GM12878 (cell line): ENCODE measurements around the gene NUP93. TPM values are rescaled to one million over a fixed set of nuclear protein-coding genes. Genes with fewer than 3 reads are reported as not detected.

Experiments used
- ATAC-seq: fragments of 200-7000 bp; cut with Tn5 transposase; 3 replicates; pipeline ENCODE4 v1.9.1; 2020; ENCODE audit warnings: mild to moderate bottlenecking, moderate library complexity
- Bru-seq: library from RNA; stranded (reverse); fragments of 400-500 nt; gene quantifications from one replicate; lab custom pipeline; 2021; lab: Mats Ljungman, UMichigan
- BruChase-seq, 2 experiments: library from RNA; stranded (reverse); fragments of 400-500 nt; gene quantifications; one replicate each; lab custom pipeline; 2021; lab: Mats Ljungman, UMichigan
- BruUV-seq: library from RNA; stranded (reverse); fragments of 400-500 nt; replicated peaks from 2 replicates; lab custom pipeline; 2021; lab: Mats Ljungman, UMichigan
- CTCF ChIA-PET: fragments of 300-600 bp; sonication (Branson Sonifier 250); formaldehyde crosslinking; extraction: SDS; loops from one replicate; lab custom pipeline; 2021; ENCODE audit warnings: inconsistent platforms; lab: Yijun Ruan, JAX
- POLR2A ChIA-PET: fragments of 350-600 bp; formaldehyde crosslinking; extraction: SDS; loops from one replicate; lab custom pipeline; 2021; ENCODE audit warnings: inconsistent platforms; lab: Charles Lee
- RAD21 ChIA-PET: fragments of 300-600 bp; sonication (Branson Sonifier 250); formaldehyde crosslinking; loops from one replicate; lab custom pipeline; 2023; ENCODE audit warnings: antibody characterized with exemption; ENCODE audit not compliant: unreplicated experiment; lab: Charles Lee
- SMC1A ChIA-PET: fragments of 300-600 bp; sonication (Branson Sonifier 250); formaldehyde crosslinking; loops from one replicate; lab custom pipeline; 2023; ENCODE audit not compliant: unreplicated experiment, uncharacterized antibody; lab: Charles Lee
- DNase-seq: peaks from one replicate; pipeline ENCODE4 v3.0.0-alpha.2; 2011; ENCODE audit warnings: low read depth, low spot score
- FAIRE-seq: peaks from 3 replicates; lab custom pipeline; 2011; peaks lifted over from hg19 to GRCh38; lab: Jason Lieb, UNC
- H2AFZ ChIP-seq: 2 replicates; pipeline ENCODE4 v1.6.0; 2011; ENCODE audit warnings: low read depth, low read length, control low read depth; ENCODE audit not compliant: control insufficient read depth
- H3K27ac ChIP-seq: 2 replicates; pipeline ENCODE4 v1.5.1; 2011; ENCODE audit warnings: control low read depth; ENCODE audit not compliant: control insufficient read depth, insufficient read depth
- H3K27me3 ChIP-seq, 2 experiments: replicated peaks in 1 of 2; 2 replicates each; pipeline versions ENCODE4 v1.6.0 to v1.6.1; 2011; ENCODE audit warnings: low read length in 1 of 2; ENCODE audit not compliant: control insufficient read depth in 2 of 2, insufficient read depth in 2 of 2
- H3K36me3 ChIP-seq, 2 experiments: 2 replicates each; pipeline ENCODE4 v1.5.1; 2011; ENCODE audit warnings: low read length in 1 of 2; ENCODE audit not compliant: control insufficient read depth in 2 of 2, insufficient read depth in 2 of 2
- H3K4me1 ChIP-seq: 2 replicates; pipeline ENCODE4 v1.6.1; 2011; ENCODE audit warnings: mild to moderate bottlenecking, low read length, moderate library complexity, mixed read lengths; ENCODE audit not compliant: control insufficient read depth, insufficient read depth
- H3K4me2 ChIP-seq: 2 replicates; pipeline ENCODE4 v1.6.0; 2011; ENCODE audit warnings: control low read depth; ENCODE audit not compliant: control insufficient read depth, insufficient read depth
- H3K4me3 ChIP-seq: fragments of 200-600 bp; sonication (generic); 2 replicates; pipeline ENCODE4 v1.5.1; 2016
- H3K79me2 ChIP-seq: 2 replicates; pipeline ENCODE4 v1.6.0; 2011; ENCODE audit warnings: low read length; ENCODE audit not compliant: control insufficient read depth, insufficient read depth
- H3K9ac ChIP-seq: 2 replicates; pipeline ENCODE4 v1.8.0; 2011; ENCODE audit warnings: low read length, control low read depth, mixed read lengths; ENCODE audit not compliant: control insufficient read depth, insufficient read depth
- H3K9me3 ChIP-seq: replicated peaks from 3 replicates; pipeline ENCODE4 v1.5.1; 2011; ENCODE audit warnings: mild to moderate bottlenecking, low read length; ENCODE audit not compliant: control insufficient read depth, insufficient read depth
- H4K20me1 ChIP-seq: 2 replicates; pipeline ENCODE4 v1.6.0; 2011; ENCODE audit not compliant: control insufficient read depth, insufficient read depth
- EZH2 ChIP-seq: IDR thresholded peaks from 2 replicates; pipeline ENCODE4 v1.6.1; 2012; ENCODE audit warnings: low read depth, mild to moderate bottlenecking, control low read depth, inconsistent platforms, low read length, borderline replicate concordance; ENCODE audit not compliant: control insufficient read depth
- FOS ChIP-seq: IDR thresholded peaks from 3 replicates; pipeline ENCODE4 v1.6.1; 2011; ENCODE audit warnings: borderline replicate concordance; ENCODE audit not compliant: insufficient read length; ENCODE audit errors: extremely low read depth
- GATAD2B ChIP-seq: fragments of 450-650 bp; conservative IDR thresholded peaks from 2 replicates; pipeline ENCODE4 v1.6.1; 2017; ENCODE audit warnings: low read depth, mild to moderate bottlenecking, moderate library complexity
- IKZF1 ChIP-seq: fragments of 450-650 bp; conservative IDR thresholded peaks from 2 replicates; pipeline ENCODE4 v1.6.1; 2017; ENCODE audit warnings: antibody characterized with exemption, mild to moderate bottlenecking
- MXI1 ChIP-seq: fragments of 150-350 bp; IDR thresholded peaks from 2 replicates; pipeline ENCODE4 v1.6.1; 2011; ENCODE audit warnings: low read depth, mild to moderate bottlenecking, inconsistent platforms, low read length, improper control_type of control experiment
- NBN ChIP-seq: fragments of 450-650 bp; IDR thresholded peaks from 2 replicates; pipeline ENCODE4 v1.6.1; 2016
- NFYB ChIP-seq: IDR thresholded peaks from 2 replicates; pipeline ENCODE4 v1.6.1; 2011; ENCODE audit warnings: low read depth, mild to moderate bottlenecking, low read length, improper control_type of control experiment, moderate library complexity; ENCODE audit not compliant: insufficient read depth
- RB1 ChIP-seq: fragments of 450-650 bp; formaldehyde crosslinking; IDR thresholded peaks from 2 replicates; pipeline ENCODE4 v1.6.1; 2017; ENCODE audit warnings: mild to moderate bottlenecking, borderline replicate concordance
- SIN3A ChIP-seq: IDR thresholded peaks from 2 replicates; pipeline ENCODE4 v1.6.1; 2012; ENCODE audit warnings: low read depth, low read length, improper control_type of control experiment
- SRF ChIP-seq, 2 experiments: IDR thresholded peaks; 2 replicates each; pipeline ENCODE4 v1.6.1; 2011; ENCODE audit warnings: low read depth in 2 of 2, low read length in 2 of 2, mild to moderate bottlenecking in 1 of 2, moderate library complexity in 1 of 2
- STAT1 ChIP-seq: fragments of 450-650 bp; conservative IDR thresholded peaks from 2 replicates; pipeline ENCODE4 v1.6.1; 2014; ENCODE audit warnings: antibody characterized with exemption, mild to moderate bottlenecking
- STAT3 ChIP-seq: IDR thresholded peaks from 2 replicates; pipeline ENCODE4 v1.6.1; 2011; ENCODE audit warnings: low read depth, low read length, improper control_type of control experiment
- YBX1 ChIP-seq: fragments of 450-650 bp; IDR thresholded peaks from 2 replicates; pipeline ENCODE4 v1.6.1; 2016; ENCODE audit warnings: antibody characterized with exemption
- ZNF217 ChIP-seq: fragments of 450-650 bp; IDR thresholded peaks from 2 replicates; pipeline ENCODE4 v1.6.1; 2017; ENCODE audit warnings: antibody characterized with exemption, mild to moderate bottlenecking
- WGBS: methylation state at CpG from one replicate; pipeline ENCODE4 v1.1.6; 2016; ENCODE audit warnings: low lambda C conversion rate; ENCODE audit not compliant: insufficient replicate concordance, insufficient coverage; ENCODE audit errors: missing lambda C conversion rate; 5-methylcytosine and 5-hydroxymethylcytosine counted together
- in situ Hi-C: fragments of 300-500 bp; cut with MboI; formaldehyde crosslinking; loops from 9 replicates; pipeline ENCODE4 v1.14.3; 2018; ENCODE audit warnings: mixed read lengths
- intact Hi-C: fragments of 100-400 bp; cut with micrococcal nuclease; formaldehyde crosslinking; loops from one replicate; pipeline ENCODE4 v1.14.2; 2022; ENCODE audit not compliant: unreplicated experiment
- long read RNA-seq, 2 experiments: library from polyadenylated mRNA; unstranded; transcript quantifications; one replicate each; pipeline ENCODE4 v2.0.0, GENCODE V29; 2019 to 2020
- polyA minus RNA-seq, 3 experiments: library from RNA; depleted of rRNA, polyadenylated mRNA; stranded (reverse); fragments of >200 nt; gene quantifications; 2 replicates each; pipeline ENCODE4 v1.2.3, GENCODE V29; 2011
- polyA plus RNA-seq, 11 experiments: library from polyadenylated mRNA; depleted of rRNA in 4 of 11; unstranded in 6 of 11; stranded (reverse) in 5 of 11; fragments of >200 nt; fragmentation: Nextera tagmentation in 4 of 11; fragmentation: Illumina TruSeq in 1 of 11; extraction: Ambion mirVana in 4 of 11; extraction: Trizol in 1 of 11; gene quantifications; 1 replicate in 1 of 11; 2 replicates in 10 of 11; pipeline versions ENCODE4 v1.2.1 to v1.2.3, GENCODE V29; 2011 to 2016; ENCODE audit warnings: inconsistent platforms in 2 of 11, missing spikeins in 2 of 11, low read depth in 1 of 11
- total RNA-seq, 4 experiments: library from RNA; depleted of rRNA in 3 of 4; stranded (reverse); fragments of >200 nt in 3 of 4; fragmentation: Illumina TruSeq in 1 of 4; extraction: Trizol in 1 of 4; gene quantifications; 2 replicates each; pipeline versions ENCODE4 v1.2.1 to v1.2.3, GENCODE V29; 2013 to 2021
- TF ChIP-seq, protein P1 (sequence below): IDR thresholded peaks from 2 replicates; pipeline ENCODE4 v1.6.1; 2012; ENCODE audit warnings: low read depth, low read length, improper control_type of control experiment

NUP93 gene
- total RNA-seq (2013; cell fraction: nucleolus; rRNA removed): 95.5 and 105 TPM in 2 replicates
- 97.0 and 102 TPM in 2 replicates for total RNA-seq (2014; rRNA removed)
- 97.2 and 103 TPM in 2 replicates for total RNA-seq (2014; rRNA removed; fragmentation: Illumina TruSeq; extraction: Trizol)
- total RNA-seq (2021): 120 and 131 TPM in 2 replicates
- polyA plus RNA-seq (2011; ENCODE audit: low read depth): 42.2 TPM
- polyA plus RNA-seq (2011; rRNA removed): 41.2 and 82.2 TPM in 2 replicates
- polyA plus RNA-seq (2011; cell fraction: cytosol; rRNA removed): 87.7 and 91.7 TPM in 2 replicates
- polyA plus RNA-seq (2011; cell fraction: nucleus; rRNA removed): 109 and 110 TPM in 2 replicates
- polyA plus RNA-seq (2012): 38.1 and 47.2 TPM in 2 replicates
- polyA plus RNA-seq (2014; fragmentation: Illumina TruSeq; extraction: Trizol): 92.3 and 93.1 TPM in 2 replicates
- polyA plus RNA-seq (2014; fragmentation: Nextera tagmentation; extraction: Ambion mirVana): 100 to 1,000 TPM in 1 of 2 experiments, 10 to 100 TPM in 1; 87.9 to 118 TPM
- 104 and 116 TPM in 2 replicates for polyA plus RNA-seq (2014; rRNA removed)
- 100 to 1,000 TPM; 151 to 175 TPM for polyA plus RNA-seq (2016; fragmentation: Nextera tagmentation; extraction: Ambion mirVana)
- polyA minus RNA-seq (2011; rRNA and poly(A)+ RNA removed): 87.6 and 109 TPM in 2 replicates
- 25.7 and 45.1 TPM in 2 replicates for polyA minus RNA-seq (2011; cell fraction: cytosol; rRNA and poly(A)+ RNA removed)
- 29.1 and 56.7 TPM in 2 replicates for polyA minus RNA-seq (2011; cell fraction: nucleus; rRNA and poly(A)+ RNA removed)
- Bru-seq, nascent RNA: percentile 74 among the genes with signal in this experiment
- BruChase-seq, experiment 1, labeled RNA remaining after a 6-hour chase: percentile 68 among the genes with signal in this experiment
- percentile 66 among the genes with signal in this experiment for BruChase-seq, experiment 2, labeled RNA remaining after a 2-hour chase
- long read RNA-seq, experiment 1, transcript NUP93-201 (22 exons, 2,741 nt): major isoform, 91 of 118 reads
- long read RNA-seq, experiment 1, partial matches to known transcripts: 15 of 118 reads
- long read RNA-seq, experiment 1, other reads (novel, unspliced or antisense): 11 of 118 reads
- long read RNA-seq, experiment 2, transcript NUP93-201 (22 exons, 2,741 nt): major isoform, 980 of 1,151 reads
- long read RNA-seq, experiment 2, partial matches to known transcripts: 88 of 1,151 reads
- long read RNA-seq, experiment 2, other reads (novel, unspliced or antisense): 82 of 1,151 reads

DNA sequence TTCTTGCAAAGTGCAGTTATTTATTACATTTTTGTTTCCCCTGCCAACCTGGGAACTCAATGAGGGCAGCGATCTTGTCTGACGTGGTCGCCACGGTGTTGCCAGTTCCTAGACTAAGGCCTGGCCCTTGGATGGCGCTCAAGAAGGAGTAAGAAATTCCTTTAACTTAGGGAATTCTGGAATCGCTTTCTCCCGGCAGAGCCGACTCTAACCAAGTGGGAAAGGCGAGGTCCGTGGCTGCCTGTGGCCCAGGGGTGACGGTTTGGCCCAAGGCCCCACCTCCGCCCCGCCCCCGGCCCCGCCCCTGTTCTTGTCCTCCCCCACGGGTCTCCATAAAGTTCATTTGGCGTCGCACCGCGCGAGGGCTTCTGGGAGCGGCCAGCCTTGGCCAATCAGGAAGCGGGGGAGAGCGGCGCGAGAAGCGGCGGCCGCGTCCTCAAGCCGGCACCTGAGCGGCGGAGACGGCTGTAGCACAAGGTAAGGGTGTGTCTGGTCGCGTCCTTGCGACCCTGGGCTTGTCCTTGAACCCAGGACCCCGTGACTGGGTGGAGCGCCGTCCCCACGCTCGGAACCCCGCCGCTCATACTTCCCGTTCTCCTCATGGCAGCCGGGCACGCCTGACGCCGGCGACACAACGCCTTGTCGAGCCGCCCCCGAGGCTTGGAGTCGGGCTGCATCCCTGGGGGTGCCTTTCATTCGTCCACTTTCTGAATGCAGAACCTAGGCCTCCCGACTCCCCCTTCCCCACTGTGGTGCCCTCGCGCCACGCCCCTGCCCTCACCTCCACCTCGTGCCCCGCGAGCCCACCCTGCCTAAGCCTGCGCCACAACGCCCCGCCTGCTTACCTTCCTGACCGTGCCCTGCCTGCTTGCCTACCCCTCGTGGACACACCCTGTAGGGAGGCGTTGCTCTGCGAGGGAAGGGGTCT is at the start of gene NUP93:
TSS of gene NUP93 (plus strand) at position 395 of the 928 bp plus-strand sequence. CDS start 18,119 bp downstream, outside the sequence.
- Histone ChIP-seq H3K27ac (peak within 1 kb of the TSS; percentile 56), H3K9me3 (no peaks in the 10 kb centered on the region), H3K79me2 (peaks cover 42% of the 10 kb centered on the region), H3K36me3 (no peaks in the 10 kb centered on the region), H3K4me1 (peaks cover 20% of the 10 kb centered on the region), H4K20me1 (no peaks in the 10 kb centered on the region), H3K27me3 (no peaks in the 10 kb centered on the region), H2AFZ (peak within 1 kb of the TSS; percentile 95), H3K9ac (peak within 1 kb of the TSS; percentile 85), H3K4me2 (peak within 1 kb of the TSS; percentile 91), H3K4me3 (peak within 1 kb of the TSS; percentile 95)
- SMC1A ChIA-PET: interaction anchor here (0.7 to 2.0 kb wide), 5 partner anchors 14 to 222 kb away, joined by 3 to 10 read pairs (median 3); no protein-coding TSS in a partner anchor
- ATAC-seq: peak; percentile 84
- CTCF ChIA-PET: interaction anchor here (1.0 to 2.1 kb wide), 4 partner anchors 10 to 138 kb away, joined by 3 to 8 read pairs (median 4); no protein-coding TSS in a partner anchor
- BruUV-seq: no TSS peak
- DNase-seq: peak; percentile 47
- peak; percentile 65 for FAIRE-seq
- 1% methylated on average over 69 of the region's 70 CpGs for WGBS
- intact Hi-C loops (no loop called here), in situ Hi-C loops (no loop called here)
- RAD21 ChIA-PET: interaction anchor here (1.0 to 1.1 kb wide), 2 partner anchors 131 to 201 kb away, joined by 3 read pairs; no protein-coding TSS in a partner anchor
- POLR2A ChIA-PET: interaction anchor here (0.7 to 0.9 kb wide), 2 partner anchors 14 to 99 kb away, joined by 3 read pairs; no protein-coding TSS in a partner anchor
- TF ChIP-seq MXI1: peak; percentile 83
- 0 out of 2 replicates have a peak, but pooled peaks have one; percentile 56 for TF ChIP-seq NBN
- TF ChIP-seq SRF (IDR thresholded peaks at IDR 0.05; ENCODE audit: low read depth in 2 of 2, low read length in 2 of 2): peak in 1 of 2 experiments; percentile 74; a peak in 3 of 4 replicates
- TF ChIP-seq IKZF1: peak; percentile 50; the same call in 1 of the 2 replicates
- TF ChIP-seq FOS: no peak
- no peak for TF ChIP-seq STAT3
- TF ChIP-seq STAT1: 0 out of 2 replicates have a peak, but pooled peaks have one; percentile 38
- TF ChIP-seq EZH2: no peak
- TF ChIP-seq NFYB: peak; percentile 94
- TF ChIP-seq, protein P1, sequence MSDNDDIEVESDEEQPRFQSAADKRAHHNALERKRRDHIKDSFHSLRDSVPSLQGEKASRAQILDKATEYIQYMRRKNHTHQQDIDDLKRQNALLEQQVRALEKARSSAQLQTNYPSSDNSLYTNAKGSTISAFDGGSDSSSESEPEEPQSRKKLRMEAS: peak; percentile 71
- peak; percentile 91 for TF ChIP-seq SIN3A
- TF ChIP-seq ZNF217: no peak
- no peak for TF ChIP-seq YBX1
- peak; percentile 78; the same call in 1 of the 2 replicates for TF ChIP-seq GATAD2B
- TF ChIP-seq RB1: peak; percentile 64; the same call in 1 of the 2 replicates
